Measurements from ENCODE around the gene ADIPOQ. TPM values are rescaled to one million over a fixed set of nuclear protein-coding genes. Genes with fewer than 3 reads are reported as not detected.
A peak's percentile ranks its signal among the peaks of the same experiment; 100 is the strongest.

Gene ADIPOQ
- total and polyA plus RNA-seq, 8 donors: 0.03 to 0.10 (median 0.06) TPM; not detected in 4

DNA sequence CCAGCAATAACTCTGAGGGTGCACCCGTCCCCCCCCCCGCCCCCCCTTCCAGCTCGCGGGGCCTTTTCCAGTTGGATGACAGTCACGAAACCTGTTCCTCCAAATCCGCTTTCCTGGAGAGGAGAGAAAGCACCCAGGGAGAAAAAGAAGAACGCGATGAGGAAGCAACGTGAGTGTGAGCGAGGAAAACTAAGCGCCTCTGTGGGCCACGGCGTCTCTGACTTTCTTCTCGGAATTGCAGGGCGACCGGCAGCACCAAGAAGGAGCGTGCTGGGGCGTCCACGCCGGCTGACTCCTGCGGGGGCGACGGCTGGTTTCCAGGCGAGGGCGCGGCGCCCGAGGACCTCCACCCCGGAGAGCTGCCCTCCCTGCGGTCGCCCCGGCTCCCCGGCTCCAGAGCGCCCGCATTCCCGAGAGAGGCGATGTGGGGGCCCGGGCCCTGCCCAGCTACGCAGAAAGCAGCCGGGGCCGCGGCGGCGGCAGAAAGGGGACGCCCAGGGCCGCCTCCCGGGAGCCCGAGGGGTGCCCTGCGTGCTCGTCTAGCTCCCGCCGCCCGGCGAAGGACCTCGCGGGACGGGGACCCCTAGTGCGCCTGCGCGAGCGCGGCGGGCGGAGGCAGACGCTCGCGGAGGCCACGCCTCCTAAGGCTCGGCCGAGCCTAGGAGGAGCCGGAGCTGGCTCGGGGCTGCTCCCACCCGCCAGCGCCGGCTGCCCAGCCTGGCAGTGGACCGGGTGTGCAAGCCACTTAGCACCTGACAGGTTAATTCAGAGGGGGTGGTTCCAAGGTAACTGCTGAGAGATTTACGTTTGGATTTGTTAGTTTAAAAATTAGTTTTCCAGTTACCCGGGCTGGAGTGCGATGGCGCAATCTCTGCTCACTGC, 15.3 kb upstream of the ADIPOQ start:
- Histone ChIP-seq H3K27me3 (peaks cover 48 to 94% of the 10 kb centered on the region in 2 donors), H3K27ac (no peak overlapping the region), H3K4me1 (peaks cover 0 to 20% of the 10 kb centered on the region in 2 donors), H3K36me3 (no peaks in the 10 kb centered on the region), H3K9me3 (no peaks in the 10 kb centered on the region), H3K4me3 (peak overlapping the region; percentile 58 to 67)
- ATAC-seq (peak; percentile 97), DNase-seq (peak; percentile 72 to 97 (median 86))
- intact Hi-C loops (cut with DNase I): no loop called here
- TF ChIP-seq, protein P1, sequence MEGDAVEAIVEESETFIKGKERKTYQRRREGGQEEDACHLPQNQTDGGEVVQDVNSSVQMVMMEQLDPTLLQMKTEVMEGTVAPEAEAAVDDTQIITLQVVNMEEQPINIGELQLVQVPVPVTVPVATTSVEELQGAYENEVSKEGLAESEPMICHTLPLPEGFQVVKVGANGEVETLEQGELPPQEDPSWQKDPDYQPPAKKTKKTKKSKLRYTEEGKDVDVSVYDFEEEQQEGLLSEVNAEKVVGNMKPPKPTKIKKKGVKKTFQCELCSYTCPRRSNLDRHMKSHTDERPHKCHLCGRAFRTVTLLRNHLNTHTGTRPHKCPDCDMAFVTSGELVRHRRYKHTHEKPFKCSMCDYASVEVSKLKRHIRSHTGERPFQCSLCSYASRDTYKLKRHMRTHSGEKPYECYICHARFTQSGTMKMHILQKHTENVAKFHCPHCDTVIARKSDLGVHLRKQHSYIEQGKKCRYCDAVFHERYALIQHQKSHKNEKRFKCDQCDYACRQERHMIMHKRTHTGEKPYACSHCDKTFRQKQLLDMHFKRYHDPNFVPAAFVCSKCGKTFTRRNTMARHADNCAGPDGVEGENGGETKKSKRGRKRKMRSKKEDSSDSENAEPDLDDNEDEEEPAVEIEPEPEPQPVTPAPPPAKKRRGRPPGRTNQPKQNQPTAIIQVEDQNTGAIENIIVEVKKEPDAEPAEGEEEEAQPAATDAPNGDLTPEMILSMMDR (IDR thresholded peaks at IDR 0.05): no peak

DNA sequence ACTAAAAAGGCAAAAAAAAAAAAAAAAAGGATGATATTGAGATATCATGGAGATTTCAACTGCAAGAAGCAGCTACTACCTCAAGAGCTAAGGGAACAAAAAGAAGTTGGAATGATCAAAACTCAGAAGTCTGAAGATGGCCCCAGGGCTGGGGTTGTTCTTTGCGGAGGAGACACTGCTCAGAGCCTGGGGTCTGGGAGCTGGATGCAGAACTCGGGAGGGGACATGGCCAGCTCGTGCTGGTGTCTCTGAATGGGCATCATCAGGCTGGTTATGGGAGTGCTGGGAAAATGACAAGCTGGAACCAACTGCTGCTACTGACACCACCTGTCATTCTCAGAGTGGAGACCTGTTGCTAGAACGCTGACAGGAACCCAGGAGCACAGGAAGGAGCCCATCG, 14.2 kb upstream of the ADIPOQ start:
- Histone ChIP-seq H3K36me3 (no peaks in the 10 kb centered on the region), H3K4me3 (no peak overlapping the region), H3K27ac (no peak overlapping the region), H3K27me3 (peaks cover 48 to 96% of the 10 kb centered on the region in 2 donors), H3K4me1 (peaks cover 0 to 20% of the 10 kb centered on the region in 2 donors), H3K9me3 (no peaks in the 10 kb centered on the region)
- TF ChIP-seq, protein P1 (IDR thresholded peaks at IDR 0.05): no peak
- ATAC-seq (no peak), DNase-seq (no peak)
- intact Hi-C loops (cut with DNase I): no loop called here

DNA sequence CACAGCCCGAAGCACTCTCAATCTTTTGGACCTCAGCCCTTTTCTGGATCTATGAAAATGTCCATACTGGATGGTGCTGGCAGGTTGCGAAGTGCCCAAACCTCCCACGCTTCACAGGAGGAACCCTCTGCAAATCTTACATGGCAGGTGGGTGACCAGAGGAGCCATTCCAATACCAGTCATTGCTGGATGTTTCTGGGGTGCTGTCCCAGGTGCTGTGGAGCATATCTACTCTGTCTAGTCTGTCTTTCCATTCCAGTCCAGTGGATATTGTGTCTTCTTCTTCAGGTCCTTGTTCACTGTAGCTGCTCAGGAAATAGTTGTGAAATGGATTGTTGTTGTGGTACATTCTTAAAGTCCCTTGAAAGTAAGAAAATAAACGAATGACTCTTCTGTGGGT, 10.7 kb upstream of the ADIPOQ start:
- TF ChIP-seq, protein P1 (IDR thresholded peaks at IDR 0.05): no peak
- no peak overlapping the region for H3K27ac ChIP-seq
- H3K9me3 ChIP-seq: no peaks in the 10 kb centered on the region
- no peak overlapping the region for H3K4me3 ChIP-seq
- H3K4me1 ChIP-seq: peaks cover 0 to 6% of the 10 kb centered on the region in 2 donors
- H3K27me3 ChIP-seq: peaks cover 22 to 69% of the 10 kb centered on the region in 2 donors
- no peaks in the 10 kb centered on the region for H3K36me3 ChIP-seq
- intact Hi-C loops (cut with DNase I): no loop called here
- no peak for ATAC-seq
- no peak for DNase-seq

DNA sequence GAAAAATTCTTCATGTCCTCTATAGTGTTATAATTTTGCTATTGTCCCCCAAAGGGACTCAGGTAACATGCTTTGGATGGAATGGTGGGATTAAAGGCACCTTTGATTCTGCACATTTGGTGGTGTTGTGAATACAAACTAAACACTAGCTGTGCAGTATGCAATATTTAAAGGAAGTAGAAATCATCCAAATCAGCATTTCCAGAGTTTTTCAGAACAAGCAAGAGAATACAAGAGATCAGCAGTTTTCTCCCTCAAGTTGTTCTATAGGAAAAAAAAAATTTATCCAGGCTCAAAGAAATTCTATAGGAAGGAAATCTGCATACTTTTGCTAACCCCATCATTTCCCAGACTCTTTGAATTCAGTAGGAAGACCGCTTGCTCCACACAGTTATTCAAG, 10.2 kb upstream of the ADIPOQ start:
- Histone ChIP-seq H3K9me3 (no peaks in the 10 kb centered on the region), H3K36me3 (no peaks in the 10 kb centered on the region), H3K4me1 (peaks cover 0 to 4% of the 10 kb centered on the region in 2 donors), H3K4me3 (no peak overlapping the region), H3K27ac (no peak overlapping the region), H3K27me3 (peaks cover 22 to 64% of the 10 kb centered on the region in 2 donors)
- DNase-seq (no peak), ATAC-seq (no peak)
- intact Hi-C loops (cut with DNase I): no loop called here
- TF ChIP-seq, protein P1 (IDR thresholded peaks at IDR 0.05): no peak

DNA sequence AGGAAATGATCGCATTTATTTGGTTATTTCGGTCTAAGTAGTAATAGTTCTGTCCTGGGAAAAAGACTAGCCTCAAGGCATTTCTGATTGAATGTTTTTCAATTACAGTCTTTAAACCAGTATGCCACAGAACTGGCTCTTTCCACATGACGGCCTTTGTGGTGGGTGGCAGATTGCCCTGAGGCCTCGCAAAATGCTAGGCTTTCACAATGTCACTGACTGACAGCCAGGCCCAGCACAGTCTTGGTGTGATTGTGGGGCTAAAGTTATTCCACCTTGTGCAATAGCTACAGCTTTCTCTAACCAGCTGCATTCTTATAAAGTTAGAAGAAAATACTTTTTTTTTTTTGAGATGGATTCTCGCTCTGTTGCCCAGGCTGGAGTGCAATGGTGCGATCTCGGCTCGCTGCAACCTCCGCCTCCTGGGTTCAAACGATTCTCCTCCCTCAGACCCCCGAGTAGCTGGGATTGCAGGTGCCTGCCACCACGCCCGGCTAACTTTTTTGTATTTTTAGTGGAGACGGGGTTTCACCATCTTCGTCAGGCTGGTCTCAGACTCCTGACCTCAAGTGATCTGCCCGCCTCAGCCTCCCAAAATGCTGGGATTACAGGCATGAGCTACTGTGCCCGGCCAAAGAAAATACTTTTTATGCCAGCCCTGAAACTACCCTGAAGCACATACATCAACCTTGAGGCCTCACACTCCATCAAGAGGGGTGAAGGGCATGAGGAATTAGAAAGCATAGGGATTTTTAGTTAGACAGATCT, 2.5 kb upstream of the ADIPOQ start:
- Histone ChIP-seq H3K27me3 (peaks cover 0 to 6% of the 10 kb centered on the region in 2 donors), H3K4me3 (no peak overlapping the region), H3K4me1 (no peaks in the 10 kb centered on the region), H3K36me3 (no peaks in the 10 kb centered on the region), H3K27ac (no peak overlapping the region), H3K9me3 (no peaks in the 10 kb centered on the region)
- TF ChIP-seq, protein P1 (IDR thresholded peaks at IDR 0.05): no peak
- no peak for ATAC-seq
- intact Hi-C loops (cut with DNase I): no loop called here
- DNase-seq: no peak
